Endothelial cell of umbilical vein (primary cell): ENCODE data around the gene UBTD2. TPM values are rescaled to one million over a fixed set of nuclear protein-coding genes. Genes with fewer than 3 reads are reported as not detected.

Source experiments
- BruUV-seq: library from RNA; stranded (reverse); fragments of 400-500 nt; replicated peaks from 2 replicates; lab custom pipeline; 2021; lab: Mats Ljungman, UMichigan
- CTCF ChIA-PET: fragments of 300-600, 350-600 bp; sonication (Branson Sonifier 250); formaldehyde crosslinking; loops from one replicate; lab custom pipeline; 2021; ENCODE audit warnings: antibody characterized with exemption, inconsistent platforms; lab: Charles Lee
- POLR2A ChIA-PET: fragments of 300-600, 350-600 bp; sonication (Branson Sonifier 250); formaldehyde crosslinking; loops from one replicate; lab custom pipeline; 2021; ENCODE audit warnings: antibody characterized with exemption, inconsistent platforms; lab: Charles Lee
- DNase-seq: peaks from one replicate; pipeline ENCODE4 v3.0.0-alpha.2; 2011; ENCODE audit warnings: low read depth, low spot score
- FAIRE-seq: peaks from 2 replicates; lab custom pipeline; 2011; peaks lifted over from hg19 to GRCh38; lab: Jason Lieb, UNC
- H2AFZ ChIP-seq: 2 replicates; pipeline ENCODE4 v1.6.0; 2012; ENCODE audit warnings: low read depth, low read length, control low read depth, inconsistent platforms
- H3K27ac ChIP-seq: 2 replicates; pipeline ENCODE4 v1.5.1; 2011; ENCODE audit warnings: low read depth, mild to moderate bottlenecking, control low read depth, low read length, moderate library complexity; ENCODE audit not compliant: insufficient read depth
- H3K27me3 ChIP-seq, 2 experiments: 2 replicates each; pipeline versions ENCODE4 v1.6.0 to v1.6.1; 2011; ENCODE audit warnings: low read length in 2 of 2, mixed read lengths in 1 of 2; ENCODE audit not compliant: control insufficient read depth in 2 of 2, insufficient read depth in 2 of 2
- H3K36me3 ChIP-seq, 2 experiments: 2 replicates in 1 of 2; 3 replicates in 1 of 2; pipeline ENCODE4 v1.5.1; 2011; ENCODE audit warnings: low read length in 2 of 2, mild to moderate bottlenecking in 1 of 2, moderate library complexity in 1 of 2; ENCODE audit not compliant: control insufficient read depth in 2 of 2, insufficient read depth in 2 of 2; ENCODE audit errors: extremely low read depth in 1 of 2
- H3K4me1 ChIP-seq: 3 replicates; pipeline ENCODE4 v1.5.1; 2011; ENCODE audit warnings: mild to moderate bottlenecking, low read length; ENCODE audit not compliant: control insufficient read depth, insufficient read depth; ENCODE audit errors: extremely low read depth
- H3K4me2 ChIP-seq: 2 replicates; pipeline ENCODE4 v1.6.1; 2011; ENCODE audit warnings: low read length, control low read depth, mixed read lengths; ENCODE audit not compliant: insufficient read depth
- H3K4me3 ChIP-seq, 3 experiments: fragments of 200-600 bp in 1 of 3; sonication (generic), shearing (Covaris generic) in 1 of 3; replicated peaks in 1 of 3; 2 replicates each; pipeline ENCODE4 v1.5.1; 2011 to 2016; ENCODE audit warnings: control low read depth in 3 of 3, low read length in 3 of 3, mild to moderate bottlenecking in 2 of 3, inconsistent platforms in 1 of 3, low read depth in 1 of 3, moderate library complexity in 1 of 3; ENCODE audit not compliant: insufficient read depth in 1 of 3
- H3K79me2 ChIP-seq: 2 replicates; pipeline ENCODE4 v1.6.0; 2012; ENCODE audit warnings: low read length, inconsistent platforms; ENCODE audit not compliant: control insufficient read depth, insufficient read depth
- H3K9ac ChIP-seq: replicated peaks from 2 replicates; pipeline ENCODE3; 2011; ENCODE audit warnings: low read length, control low read depth; ENCODE audit not compliant: insufficient read depth; ENCODE audit errors: extremely low read depth
- H3K9me1 ChIP-seq: replicated peaks from 3 replicates; pipeline ENCODE4 v1.6.0; 2011; ENCODE audit warnings: mild to moderate bottlenecking, low read length; ENCODE audit not compliant: control insufficient read depth, insufficient read depth; ENCODE audit errors: extremely low read depth
- H3K9me3 ChIP-seq: replicated peaks from 2 replicates; pipeline ENCODE4 v1.5.1; 2012; ENCODE audit warnings: low read length, inconsistent platforms; ENCODE audit not compliant: control insufficient read depth, insufficient read depth
- H4K20me1 ChIP-seq: replicated peaks from 2 replicates; pipeline ENCODE3; 2011; ENCODE audit warnings: mild to moderate bottlenecking, low read length; ENCODE audit not compliant: control insufficient read depth, insufficient read depth; ENCODE audit errors: extremely low read depth
- CTCF ChIP-seq, 2 donors: IDR thresholded peaks; 1 replicate in 1 of 2; 2 replicates in 1 of 2; pipeline ENCODE4 v1.5.1; 2011; ENCODE audit warnings: low read length in 2 of 2, mild to moderate bottlenecking in 2 of 2, moderate library complexity in 2 of 2, control low read depth in 1 of 2, inconsistent platforms in 1 of 2, low read depth in 1 of 2; ENCODE audit not compliant: insufficient read depth in 1 of 2; ENCODE audit errors: extremely low read depth in 1 of 2
- EZH2 ChIP-seq: IDR thresholded peaks from 2 replicates; pipeline ENCODE4 v1.6.1; 2012; ENCODE audit warnings: borderline replicate concordance, low read depth, mild to moderate bottlenecking, moderate library complexity, low read length, inconsistent platforms; ENCODE audit not compliant: severe bottlenecking
- FOS ChIP-seq: IDR thresholded peaks from 2 replicates; pipeline ENCODE4 v1.6.1; 2011; ENCODE audit warnings: mild to moderate bottlenecking, low read length, moderate library complexity, borderline replicate concordance; ENCODE audit not compliant: insufficient read depth
- GATA2 ChIP-seq: IDR thresholded peaks from 2 replicates; pipeline ENCODE4 v1.7.0; 2011; ENCODE audit warnings: low read depth, mild to moderate bottlenecking, moderate library complexity, mixed read lengths, low read length; ENCODE audit not compliant: insufficient read length, insufficient read depth
- JUN ChIP-seq: IDR thresholded peaks from 2 replicates; pipeline ENCODE4 v1.6.1; 2011; ENCODE audit warnings: borderline replicate concordance, low read depth; ENCODE audit not compliant: insufficient read length, insufficient read depth
- MAX ChIP-seq: IDR thresholded peaks from 2 replicates; pipeline ENCODE4 v1.6.1; 2011; ENCODE audit not compliant: insufficient read depth, insufficient read length
- MYC ChIP-seq: IDR thresholded peaks from one replicate; pipeline ENCODE4 v1.6.1; 2011; ENCODE audit warnings: mild to moderate bottlenecking, low read depth, low read length
- POLR2A ChIP-seq: IDR thresholded peaks from 2 replicates; pipeline ENCODE4 v1.6.1; 2012; ENCODE audit warnings: low read depth, mild to moderate bottlenecking, control low read depth, low read length
- POLR2AphosphoS5 ChIP-seq: IDR thresholded peaks from 2 replicates; pipeline ENCODE4 v1.6.1; 2012; ENCODE audit warnings: low read depth, mild to moderate bottlenecking, control low read depth, low read length, moderate library complexity; ENCODE audit not compliant: insufficient read depth
- dilution Hi-C: fragments of 300-500 bp; cut with MboI; formaldehyde crosslinking; loops from one replicate; pipeline ENCODE4 v1.15.0; 2019; ENCODE audit warnings: low sequenced_read_pairs; ENCODE audit not compliant: extremely low pct_ligation_motif_present
- intact Hi-C: fragments of 100-400 bp; cut with micrococcal nuclease; formaldehyde crosslinking; loops from one replicate; pipeline ENCODE4 v1.10.0; 2022
- polyA plus RNA-seq, 4 experiments: library from polyadenylated mRNA; depleted of rRNA in 3 of 4; stranded (reverse) in 3 of 4; unstranded in 1 of 4; fragments of >200 nt; gene quantifications; 2 replicates each; pipeline versions ENCODE4 v1.2.1 to v1.2.3, GENCODE V29; 2011 to 2012; ENCODE audit warnings: missing spikeins in 1 of 4
- total RNA-seq: library from RNA; stranded (reverse); gene quantifications from 2 replicates; pipeline ENCODE4 v1.2.3, GENCODE V29; 2021

Gene UBTD2
- total and polyA plus RNA-seq, 2 donors (not counting 3 experiments of a cell fraction or from before 2014, with no cell fraction given): 10.1 to 22.6 TPM

GRCh38 chr5:172319708-172320441 lies 36.3 kb upstream of the UBTD2 start:
- ChIA-PET CTCF (interaction anchor here (1.4 kb wide), 2 partner anchors 9 to 14 kb away, joined by 3 to 5 read pairs; no protein-coding TSS in a partner anchor), POLR2A (no interaction called here)
- no peak overlapping the region for H3K27ac ChIP-seq
- H3K4me2 ChIP-seq: no peak overlapping the region
- intact Hi-C loops (no loop called here), dilution Hi-C loops (no loop called here)
- BruUV-seq: no TSS peak
- no peaks in the 10 kb centered on the region for H3K4me1 ChIP-seq
- H3K36me3 ChIP-seq: no peaks in the 10 kb centered on the region
- DNase-seq: no peak
- no peak overlapping the region for H2AFZ ChIP-seq
- no peaks in the 10 kb centered on the region for H3K27me3 ChIP-seq
- TF ChIP-seq CTCF (IDR thresholded peaks at IDR 0.05; ENCODE audit: extremely low read depth in 1 of 2, insufficient read depth in 1 of 2, low read depth in 1 of 2, low read length in 2 of 2) (no peak), POLR2AphosphoS5 (no peak), GATA2 (no peak), EZH2 (no peak), MAX (no peak), MYC (no peak), POLR2A (no peak), JUN (no peak), FOS (no peak)
- H3K4me3 ChIP-seq: no peak overlapping the region
- H3K9me3 ChIP-seq: no peaks in the 10 kb centered on the region
- FAIRE-seq: no peak
- no peaks in the 10 kb centered on the region for H3K9me1 ChIP-seq
- no peak overlapping the region for H3K9ac ChIP-seq
- H3K79me2 ChIP-seq: no peaks in the 10 kb centered on the region
- no peaks in the 10 kb centered on the region for H4K20me1 ChIP-seq
